Endothelial cell of umbilical vein (primary cell): Measurements from ENCODE around the gene PCGF1.

Source experiments
- EZH2 ChIP-seq: IDR thresholded peaks from 2 replicates; pipeline ENCODE4 v1.6.1; 2012; ENCODE audit warnings: borderline replicate concordance, low read depth, mild to moderate bottlenecking, moderate library complexity, low read length, inconsistent platforms; ENCODE audit not compliant: severe bottlenecking
- FOS ChIP-seq: IDR thresholded peaks from 2 replicates; pipeline ENCODE4 v1.6.1; 2011; ENCODE audit warnings: mild to moderate bottlenecking, low read length, moderate library complexity, borderline replicate concordance; ENCODE audit not compliant: insufficient read depth
- MYC ChIP-seq: IDR thresholded peaks from one replicate; pipeline ENCODE4 v1.6.1; 2011; ENCODE audit warnings: mild to moderate bottlenecking, low read depth, low read length
- POLR2A ChIP-seq: IDR thresholded peaks from 2 replicates; pipeline ENCODE4 v1.6.1; 2012; ENCODE audit warnings: low read depth, mild to moderate bottlenecking, control low read depth, low read length
- POLR2AphosphoS5 ChIP-seq: IDR thresholded peaks from 2 replicates; pipeline ENCODE4 v1.6.1; 2012; ENCODE audit warnings: low read depth, mild to moderate bottlenecking, control low read depth, low read length, moderate library complexity; ENCODE audit not compliant: insufficient read depth
- TF ChIP-seq, protein P1 (sequence below), 2 donors: IDR thresholded peaks; 1 replicate in 1 of 2; 2 replicates in 1 of 2; pipeline ENCODE4 v1.5.1; 2011; ENCODE audit warnings: low read length in 2 of 2, mild to moderate bottlenecking in 2 of 2, moderate library complexity in 2 of 2, control low read depth in 1 of 2, inconsistent platforms in 1 of 2, low read depth in 1 of 2; ENCODE audit not compliant: insufficient read depth in 1 of 2; ENCODE audit errors: extremely low read depth in 1 of 2
- TF ChIP-seq, protein P2 (sequence below): IDR thresholded peaks from 2 replicates; pipeline ENCODE4 v1.6.1; 2011; ENCODE audit not compliant: insufficient read depth, insufficient read length

DNA sequence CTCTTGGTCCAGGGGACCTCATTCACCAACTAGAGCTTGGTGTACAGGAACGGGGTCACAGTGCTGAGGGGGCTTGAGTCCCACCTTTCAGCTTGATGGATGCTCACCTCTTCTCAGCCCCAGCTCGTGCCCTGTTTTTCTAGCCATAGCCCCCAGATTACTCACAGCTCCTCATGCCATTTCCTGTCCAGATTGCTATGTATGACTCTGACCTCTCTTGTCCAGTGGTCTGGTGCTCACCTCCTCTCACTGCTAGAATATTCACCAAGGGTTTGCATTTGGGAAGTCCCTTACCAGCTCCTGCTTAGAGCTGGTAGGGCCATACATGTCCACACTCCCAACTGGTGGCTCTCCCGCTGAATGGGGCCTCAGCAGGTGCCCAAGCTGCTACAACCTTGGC is 13.9 kb downstream of the PCGF1 start:
- TF ChIP-seq, protein P1, sequence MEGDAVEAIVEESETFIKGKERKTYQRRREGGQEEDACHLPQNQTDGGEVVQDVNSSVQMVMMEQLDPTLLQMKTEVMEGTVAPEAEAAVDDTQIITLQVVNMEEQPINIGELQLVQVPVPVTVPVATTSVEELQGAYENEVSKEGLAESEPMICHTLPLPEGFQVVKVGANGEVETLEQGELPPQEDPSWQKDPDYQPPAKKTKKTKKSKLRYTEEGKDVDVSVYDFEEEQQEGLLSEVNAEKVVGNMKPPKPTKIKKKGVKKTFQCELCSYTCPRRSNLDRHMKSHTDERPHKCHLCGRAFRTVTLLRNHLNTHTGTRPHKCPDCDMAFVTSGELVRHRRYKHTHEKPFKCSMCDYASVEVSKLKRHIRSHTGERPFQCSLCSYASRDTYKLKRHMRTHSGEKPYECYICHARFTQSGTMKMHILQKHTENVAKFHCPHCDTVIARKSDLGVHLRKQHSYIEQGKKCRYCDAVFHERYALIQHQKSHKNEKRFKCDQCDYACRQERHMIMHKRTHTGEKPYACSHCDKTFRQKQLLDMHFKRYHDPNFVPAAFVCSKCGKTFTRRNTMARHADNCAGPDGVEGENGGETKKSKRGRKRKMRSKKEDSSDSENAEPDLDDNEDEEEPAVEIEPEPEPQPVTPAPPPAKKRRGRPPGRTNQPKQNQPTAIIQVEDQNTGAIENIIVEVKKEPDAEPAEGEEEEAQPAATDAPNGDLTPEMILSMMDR (IDR thresholded peaks at IDR 0.05; ENCODE audit: extremely low read depth in 1 of 2, insufficient read depth in 1 of 2, low read depth in 1 of 2, low read length in 2 of 2): no peak
- TF ChIP-seq POLR2AphosphoS5 (no peak), FOS (no peak), POLR2A (no peak), MYC (no peak), EZH2 (no peak)
- TF ChIP-seq, protein P2, sequence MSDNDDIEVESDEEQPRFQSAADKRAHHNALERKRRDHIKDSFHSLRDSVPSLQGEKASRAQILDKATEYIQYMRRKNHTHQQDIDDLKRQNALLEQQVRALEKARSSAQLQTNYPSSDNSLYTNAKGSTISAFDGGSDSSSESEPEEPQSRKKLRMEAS: no peak
